Lung (tissue), 12 donors: Measurements from ENCODE around the gene VPS11. TPM values are rescaled to one million over a fixed set of nuclear protein-coding genes. Genes with fewer than 3 reads are reported as not detected.

Experiments
- ATAC-seq: fragments of 200-7000 bp; cut with Tn5 transposase; one replicate; pipeline ENCODE4 v1.9.1; 2020; ENCODE audit warnings: moderate number of reproducible peaks; ENCODE audit not compliant: insufficient read depth, low FRiP score
- DNase-seq, 3 donors: peaks; one replicate each; pipeline ENCODE4 v3.0.0-alpha.2; 2013 to 2017
- H3K27ac ChIP-seq, 2 donors: one replicate each; pipeline ENCODE4 v1.5.1; 2013; ENCODE audit warnings: mild to moderate bottlenecking in 2 of 2, moderate library complexity in 2 of 2, control low read depth in 1 of 2, inconsistent platforms in 1 of 2, low read depth in 1 of 2, low read length in 1 of 2
- H3K27me3 ChIP-seq, 3 donors: one replicate each; pipeline ENCODE4 v1.5.1; 2013; ENCODE audit warnings: low read length in 2 of 3; ENCODE audit not compliant: control insufficient read depth in 3 of 3, insufficient read depth in 3 of 3
- H3K36me3 ChIP-seq, 4 donors: one replicate each; pipeline ENCODE4 v1.5.1; 2013; ENCODE audit warnings: low read length in 4 of 4, mild to moderate bottlenecking in 1 of 4, moderate library complexity in 1 of 4; ENCODE audit not compliant: control insufficient read depth in 4 of 4, insufficient read depth in 4 of 4
- H3K4me1 ChIP-seq, 5 donors: one replicate each; pipeline ENCODE4 v1.5.1; 2013; ENCODE audit warnings: low read length in 5 of 5, mild to moderate bottlenecking in 2 of 5, moderate library complexity in 1 of 5; ENCODE audit not compliant: control insufficient read depth in 5 of 5, insufficient read depth in 5 of 5
- H3K4me3 ChIP-seq: one replicate; pipeline ENCODE4 v1.5.1; 2013; ENCODE audit warnings: mild to moderate bottlenecking, control low read depth, moderate library complexity
- H3K9ac ChIP-seq, 2 donors: one replicate each; pipeline ENCODE4 v1.5.1; 2013; ENCODE audit warnings: low read length in 2 of 2, control low read depth in 1 of 2; ENCODE audit not compliant: insufficient read depth in 1 of 2
- H3K9me3 ChIP-seq, 4 donors: one replicate each; pipeline ENCODE4 v1.5.1; 2013; ENCODE audit warnings: low read length in 3 of 4, mild to moderate bottlenecking in 1 of 4, moderate library complexity in 1 of 4; ENCODE audit not compliant: control insufficient read depth in 4 of 4, insufficient read depth in 3 of 4
- WGBS, 2 donors: extraction: QIAGEN DNeasy Blood & Tissue Kit; methylation state at CpG; one replicate each; pipeline ENCODE4 v1.1.7; 2013; 5-methylcytosine and 5-hydroxymethylcytosine counted together
- polyA plus RNA-seq, 2 donors: library from polyadenylated mRNA; stranded (reverse); fragments of 200-250 nt; gene quantifications; one replicate each; pipeline ENCODE4 v1.2.1, GENCODE V29; 2013
- total RNA-seq, 2 donors: library from RNA; depleted of rRNA in 1 of 2; stranded (reverse); fragments of >200 nt in 1 of 2; gene quantifications; one replicate each; pipeline ENCODE4 v1.2.1, GENCODE V29; 2014 to 2021
- TF ChIP-seq, protein P1 (sequence below): IDR thresholded peaks from 2 replicates; pipeline ENCODE4 v1.5.1; 2012; ENCODE audit warnings: mild to moderate bottlenecking; ENCODE audit errors: control extremely low read depth, extremely low read depth
- donor health status: control.
- donor health status: control.
- donor health status: Bipolar disorder and iron deficiency.
- donor health status: healthy.
- donor health status: DM: yes; HTN: yes; CAD: no.

VPS11 gene
- total and polyA plus RNA-seq, 4 donors, result 33.8 to 56.1 (median 35.3) TPM

DNA sequence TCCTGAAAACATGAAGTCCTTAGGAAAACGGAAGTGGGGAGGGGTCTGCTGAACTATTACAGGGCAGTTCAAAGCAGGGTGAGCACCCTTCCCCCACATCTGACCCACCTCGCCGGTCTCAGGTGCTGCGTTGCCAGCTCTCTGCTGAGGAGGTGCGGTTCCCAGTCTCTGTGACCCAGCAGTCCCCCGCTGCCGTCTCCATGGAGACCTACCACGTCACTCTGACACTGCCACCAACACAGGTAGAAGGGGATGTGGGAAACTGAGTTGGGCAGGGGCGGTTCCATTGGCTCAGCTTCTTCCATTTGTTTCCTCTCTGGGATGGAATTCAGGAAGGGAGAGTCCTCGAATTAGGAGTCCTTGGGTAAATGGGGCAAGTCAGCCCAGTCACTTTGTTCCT lies 42.8 kb downstream of the VPS11 start:
- Histone ChIP-seq H3K27ac (no peak overlapping the region), H3K4me1 (peaks cover 0 to 19% (median 16%) of the 10 kb centered on the region in 5 donors), H3K9ac (no peak overlapping the region), H3K27me3 (no peaks in the 10 kb centered on the region), H3K4me3 (no peak overlapping the region), H3K9me3 (no peaks in the 10 kb centered on the region), H3K36me3 (peaks cover 0 to 39% (median 5%) of the 10 kb centered on the region in 4 donors)
- ATAC-seq, result no peak
- TF ChIP-seq, protein P1, sequence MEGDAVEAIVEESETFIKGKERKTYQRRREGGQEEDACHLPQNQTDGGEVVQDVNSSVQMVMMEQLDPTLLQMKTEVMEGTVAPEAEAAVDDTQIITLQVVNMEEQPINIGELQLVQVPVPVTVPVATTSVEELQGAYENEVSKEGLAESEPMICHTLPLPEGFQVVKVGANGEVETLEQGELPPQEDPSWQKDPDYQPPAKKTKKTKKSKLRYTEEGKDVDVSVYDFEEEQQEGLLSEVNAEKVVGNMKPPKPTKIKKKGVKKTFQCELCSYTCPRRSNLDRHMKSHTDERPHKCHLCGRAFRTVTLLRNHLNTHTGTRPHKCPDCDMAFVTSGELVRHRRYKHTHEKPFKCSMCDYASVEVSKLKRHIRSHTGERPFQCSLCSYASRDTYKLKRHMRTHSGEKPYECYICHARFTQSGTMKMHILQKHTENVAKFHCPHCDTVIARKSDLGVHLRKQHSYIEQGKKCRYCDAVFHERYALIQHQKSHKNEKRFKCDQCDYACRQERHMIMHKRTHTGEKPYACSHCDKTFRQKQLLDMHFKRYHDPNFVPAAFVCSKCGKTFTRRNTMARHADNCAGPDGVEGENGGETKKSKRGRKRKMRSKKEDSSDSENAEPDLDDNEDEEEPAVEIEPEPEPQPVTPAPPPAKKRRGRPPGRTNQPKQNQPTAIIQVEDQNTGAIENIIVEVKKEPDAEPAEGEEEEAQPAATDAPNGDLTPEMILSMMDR, result no peak
- 86 to 91% methylated on average over 10 of the region's 10 CpGs for WGBS, 2 donors
- DNase-seq, result no peak

DNA sequence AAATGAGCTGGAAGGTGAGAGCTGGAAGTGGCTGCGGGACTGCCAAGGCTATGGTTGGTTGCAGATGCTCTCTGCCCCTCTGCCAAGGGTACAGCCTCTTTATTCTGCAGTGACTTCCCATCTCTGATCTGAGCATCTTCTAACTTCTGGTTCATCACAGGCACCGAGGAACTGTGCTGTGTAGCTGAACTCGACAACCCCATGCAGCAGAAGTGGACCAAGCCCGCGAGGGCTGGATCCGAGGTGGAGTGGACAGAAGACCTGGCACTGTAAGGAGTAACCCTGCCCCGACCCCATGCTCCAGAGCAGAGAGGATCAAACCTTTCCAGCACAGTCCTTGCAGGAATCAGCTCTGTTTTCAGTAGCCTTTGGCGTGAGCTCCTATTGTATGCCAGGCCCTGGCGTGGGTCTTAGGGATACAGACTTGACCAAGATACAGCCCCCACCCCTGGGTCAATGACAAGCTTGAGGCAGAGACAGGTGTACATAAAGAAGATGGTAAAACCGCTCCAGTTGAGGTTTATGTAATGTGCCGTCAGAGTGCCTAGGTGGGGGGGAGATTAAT lies 43.8 kb downstream of the VPS11 start:
- 95% methylated on average over 11 of the region's 11 CpGs for WGBS, 2 donors
- no peak for DNase-seq
- no peaks in the 10 kb centered on the region for H3K9me3 ChIP-seq
- no peak for ATAC-seq
- TF ChIP-seq, protein P1, result no peak
- H3K36me3 ChIP-seq, result peaks cover 0 to 44% (median 5%) of the 10 kb centered on the region in 4 donors
- H3K27me3 ChIP-seq, result no peaks in the 10 kb centered on the region
- peaks cover 0 to 17% (median 11%) of the 10 kb centered on the region in 5 donors for H3K4me1 ChIP-seq
- H3K9ac ChIP-seq, result no peak overlapping the region
- no peak overlapping the region for H3K27ac ChIP-seq
- no peak overlapping the region for H3K4me3 ChIP-seq

DNA sequence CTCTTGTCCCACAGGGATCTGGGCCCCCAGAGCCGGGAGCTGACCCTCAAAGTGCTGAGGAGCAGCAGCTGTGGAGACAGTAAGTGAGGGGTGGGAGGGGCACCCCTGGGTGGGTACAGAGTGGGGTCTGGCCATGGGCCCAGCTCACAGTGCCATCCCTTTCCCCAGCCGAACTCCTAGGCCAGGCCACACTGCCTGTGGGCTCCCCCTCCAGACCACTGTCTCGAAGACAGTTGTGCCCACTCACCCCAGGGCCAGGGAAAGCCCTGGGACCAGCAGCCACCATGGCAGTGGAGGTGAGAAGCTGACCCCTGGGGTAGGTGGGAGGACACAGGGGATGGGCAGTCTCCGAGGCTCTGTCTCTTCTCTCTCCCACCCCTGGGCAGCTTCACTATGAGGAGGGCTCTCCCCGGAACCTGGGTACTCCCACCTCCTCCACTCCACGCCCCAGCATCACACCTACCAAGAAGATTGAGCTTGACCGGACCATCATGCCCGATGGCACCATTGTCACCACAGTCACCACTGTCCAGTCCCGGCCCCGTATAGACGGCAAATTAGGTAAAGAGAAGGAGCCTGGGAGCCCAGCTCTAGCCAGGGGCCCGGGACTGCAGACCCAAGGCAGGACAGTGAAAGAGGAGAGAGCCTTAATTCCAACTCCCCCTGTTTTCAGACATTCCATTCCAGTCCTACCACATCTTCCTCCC lies 44.8 kb downstream of the VPS11 start:
- Histone ChIP-seq H3K4me3 (no peak overlapping the region), H3K36me3 (peaks cover 2 to 49% (median 5%) of the 10 kb centered on the region in 4 donors), H3K27me3 (no peaks in the 10 kb centered on the region), H3K27ac (no peak overlapping the region), H3K9ac (no peak overlapping the region), H3K9me3 (no peaks in the 10 kb centered on the region), H3K4me1 (peaks cover 0 to 15% (median 6%) of the 10 kb centered on the region in 5 donors)
- TF ChIP-seq, protein P1, result no peak
- DNase-seq (no peak), ATAC-seq (no peak)
- 94 to 96% methylated on average over 12 of the region's 12 CpGs for WGBS, 2 donors
